ENCODE measurements around the gene DRD1. TPM values are rescaled to one million over a fixed set of nuclear protein-coding genes. Genes with fewer than 3 reads are reported as not detected.
A peak's percentile ranks its signal among the peaks of the same experiment; 100 is the strongest.

The DRD1 gene
- total RNA-seq, 1 experiment from 2014 or later, result 0.54 TPM

GRCh38 chr5:175460552-175460951, 16.6 kb upstream of the DRD1 start:
- no peaks in the 10 kb centered on the region for H4K20me1 ChIP-seq (ENCODE audit: insufficient read depth)
- peaks cover 7% of the 10 kb centered on the region in 2 experiments; a peak in 2 of 4 replicates for H3K4me1 ChIP-seq (ENCODE audit: control insufficient read depth in 1 of 2, insufficient read depth in 2 of 2, low read length in 2 of 2)
- no peak overlapping the region for H3K4me3 ChIP-seq (replicated peaks in 1 of 2; ENCODE audit: low read depth in 1 of 2, low read length in 2 of 2)
- POLR2A ChIA-PET, result no interaction called here
- ATAC-seq, result no peak
- H2AFZ ChIP-seq (ENCODE audit: low read depth, low read length, poor library complexity, severe bottlenecking), result no peak overlapping the region
- H3K9me3 ChIP-seq (ENCODE audit: control insufficient read depth in 1 of 2, insufficient read depth in 1 of 2, low read depth in 1 of 2, low read length in 2 of 2), result no peaks in the 10 kb centered on the region
- H3K9ac ChIP-seq (ENCODE audit: low read length), result no peak overlapping the region
- no peaks in the 10 kb centered on the region for H3K79me2 ChIP-seq (ENCODE audit: insufficient read depth, low read length)
- TF ChIP-seq POLR2A (IDR thresholded peaks at IDR 0.05; ENCODE audit: borderline replicate concordance, extremely low read depth, insufficient read depth, insufficient read length) (no peak), FOSL1 (IDR thresholded peaks at IDR 0.05; ENCODE audit: low read depth) (no peak), EZH2 (IDR thresholded peaks at IDR 0.05) (no peak), JUND (IDR thresholded peaks at IDR 0.05) (no peak), SRF (IDR thresholded peaks at IDR 0.05; ENCODE audit: low read depth) (no peak), CEBPB (IDR thresholded peaks at IDR 0.05; ENCODE audit: low read depth) (no peak)
- RAD21 ChIA-PET (ENCODE audit: low non-redundant PET in 1 of 2, low total read pairs in 2 of 2, uncharacterized antibody in 2 of 2, unreplicated experiment in 2 of 2), result interaction anchor here in 1 of 2 experiments (0.6 kb wide), 1 partner anchor 509 kb away, joined by 3 read pairs; no protein-coding TSS in a partner anchor
- no peak overlapping the region for H3K27ac ChIP-seq (ENCODE audit: low read depth, low read length)
- H3K4me2 ChIP-seq (ENCODE audit: low read length), result no peak overlapping the region
- no peaks in the 10 kb centered on the region for H3K27me3 ChIP-seq (ENCODE audit: insufficient read depth, low read length)
- intact Hi-C loops (cut with micrococcal nuclease), result loop anchor here (1.0 kb wide), 1 partner anchor 509 kb away; no protein-coding TSS in a partner anchor
- H3K9me2 ChIP-seq (ENCODE audit: insufficient read depth), result no peaks in the 10 kb centered on the region
- no peak for DNase-seq (ENCODE audit: low read depth, low spot score)
- no peaks in the 10 kb centered on the region for H3K36me3 ChIP-seq (ENCODE audit: control insufficient read depth in 1 of 2, insufficient read depth in 2 of 2, low read length in 2 of 2)
- no TSS peak for BruUV-seq (replicated peaks)
- CTCF ChIA-PET, result interaction anchor here (1.0 kb wide), 1 partner anchor 541 kb away, joined by 3 read pairs; no protein-coding TSS in a partner anchor

DNA sequence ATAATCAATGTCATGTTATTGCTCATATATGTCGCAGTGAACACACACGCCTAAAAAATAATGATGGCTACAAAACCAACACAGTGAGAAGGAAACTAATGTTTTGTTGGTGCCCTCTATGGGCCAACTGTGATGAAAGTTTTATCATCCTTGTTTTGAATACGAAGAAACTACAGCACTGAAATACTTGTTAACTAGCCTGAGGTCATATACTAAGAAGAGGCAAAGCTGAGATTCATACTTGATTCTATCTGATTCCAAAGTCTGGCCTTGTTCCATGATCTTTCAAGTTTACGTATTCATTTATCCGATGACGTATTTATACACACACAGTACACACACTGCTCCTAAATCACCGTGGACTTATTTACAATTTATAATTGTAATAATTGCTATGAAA, 16.1 kb upstream of the DRD1 start:
- Histone ChIP-seq H3K4me3 (replicated peaks in 1 of 2; ENCODE audit: low read depth in 1 of 2, low read length in 2 of 2) (no peak overlapping the region), H4K20me1 (ENCODE audit: insufficient read depth) (no peaks in the 10 kb centered on the region), H3K9me2 (ENCODE audit: insufficient read depth) (no peaks in the 10 kb centered on the region), H3K4me1 (ENCODE audit: control insufficient read depth in 1 of 2, insufficient read depth in 2 of 2, low read length in 2 of 2) (peaks cover 7% of the 10 kb centered on the region in 2 experiments; a peak in 2 of 4 replicates), H3K36me3 (ENCODE audit: control insufficient read depth in 1 of 2, insufficient read depth in 2 of 2, low read length in 2 of 2) (no peaks in the 10 kb centered on the region), H3K9ac (ENCODE audit: low read length) (no peak overlapping the region), H3K4me2 (ENCODE audit: low read length) (no peak overlapping the region), H3K27me3 (ENCODE audit: insufficient read depth, low read length) (no peaks in the 10 kb centered on the region), H3K79me2 (ENCODE audit: insufficient read depth, low read length) (no peaks in the 10 kb centered on the region), H3K9me3 (ENCODE audit: control insufficient read depth in 1 of 2, insufficient read depth in 1 of 2, low read depth in 1 of 2, low read length in 2 of 2) (no peaks in the 10 kb centered on the region), H3K27ac (ENCODE audit: low read depth, low read length) (no peak overlapping the region), H2AFZ (ENCODE audit: low read depth, low read length, poor library complexity, severe bottlenecking) (peak overlapping the region; percentile 4)
- RAD21 ChIA-PET (ENCODE audit: low non-redundant PET in 1 of 2, low total read pairs in 2 of 2, uncharacterized antibody in 2 of 2, unreplicated experiment in 2 of 2), result no interaction called here
- TF ChIP-seq SIN3A (IDR thresholded peaks at IDR 0.05; ENCODE audit: low read depth) (no peak), RAD21 (IDR thresholded peaks at IDR 0.05; ENCODE audit: low read depth) (peak; percentile 63), MAX (IDR thresholded peaks at IDR 0.05) (no peak), CTCF (IDR thresholded peaks at IDR 0.05 in 2 of 3, conservative IDR thresholded peaks at IDR 0.05 in 1 of 3; ENCODE audit: borderline replicate concordance in 1 of 3, insufficient read depth in 1 of 3, low read depth in 2 of 3, low read length in 2 of 3) (peak; percentile 30 to 61 (median 53); a peak in 4 of 6 replicates)
- peak; percentile 55 for ATAC-seq
- intact Hi-C loops (cut with micrococcal nuclease), result loop anchor here (1.0 kb wide), 1 partner anchor 509 kb away; no protein-coding TSS in a partner anchor
- no peak for DNase-seq (ENCODE audit: low read depth, low spot score)
- no TSS peak for BruUV-seq (replicated peaks)
- POLR2A ChIA-PET, result no interaction called here
- CTCF ChIA-PET, result interaction anchor here (1.0 kb wide), 1 partner anchor 540 kb away, joined by 3 read pairs; no protein-coding TSS in a partner anchor

Measured in HCT116 (cell line).